Gastrocnemius medialis (tissue), 4 donors: ENCODE measurements around the gene NEIL1.

ENCODE experiments used
- POLR2A ChIP-seq, 2 donors: fragments of 450-650 bp; IDR thresholded peaks; one replicate each; pipeline ENCODE4 v1.6.1; 2017; ENCODE audit warnings: antibody characterized with exemption in 2 of 2, mild to moderate bottlenecking in 2 of 2, moderate library complexity in 2 of 2
- TF ChIP-seq, protein P1 (sequence below), 5 experiments: fragments of 450-650 bp in 3 of 5; fragments of 200-600 bp in 2 of 5; sonication (generic) in 2 of 5; IDR thresholded peaks in 4 of 5; conservative IDR thresholded peaks in 1 of 5; 1 replicate in 4 of 5; 2 replicates in 1 of 5; pipeline ENCODE4 v1.5.1; 2016 to 2019; ENCODE audit warnings: antibody characterized with exemption in 5 of 5, mild to moderate bottlenecking in 3 of 5, moderate library complexity in 3 of 5

DNA sequence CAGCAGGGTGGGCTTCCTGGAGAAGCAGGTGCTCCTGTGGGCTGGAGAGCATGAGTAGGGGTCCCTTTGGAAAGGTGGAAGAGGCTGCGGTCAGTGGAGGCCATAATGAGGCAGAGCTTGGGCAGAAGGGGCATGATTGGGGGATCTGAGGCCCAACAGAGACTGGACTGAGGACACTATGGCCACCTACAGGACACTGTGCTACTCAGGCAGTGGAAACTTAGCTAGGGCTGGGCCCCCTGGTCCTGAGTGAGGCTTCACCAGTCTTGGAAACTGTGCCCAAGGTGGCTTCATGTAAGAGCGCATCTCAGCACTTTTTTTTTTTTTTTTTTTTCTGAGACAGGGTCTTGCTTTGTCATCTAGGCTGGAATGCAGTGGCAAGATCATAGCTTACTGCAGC, 17.3 kb upstream of the NEIL1 start:
- TF ChIP-seq, protein P1, sequence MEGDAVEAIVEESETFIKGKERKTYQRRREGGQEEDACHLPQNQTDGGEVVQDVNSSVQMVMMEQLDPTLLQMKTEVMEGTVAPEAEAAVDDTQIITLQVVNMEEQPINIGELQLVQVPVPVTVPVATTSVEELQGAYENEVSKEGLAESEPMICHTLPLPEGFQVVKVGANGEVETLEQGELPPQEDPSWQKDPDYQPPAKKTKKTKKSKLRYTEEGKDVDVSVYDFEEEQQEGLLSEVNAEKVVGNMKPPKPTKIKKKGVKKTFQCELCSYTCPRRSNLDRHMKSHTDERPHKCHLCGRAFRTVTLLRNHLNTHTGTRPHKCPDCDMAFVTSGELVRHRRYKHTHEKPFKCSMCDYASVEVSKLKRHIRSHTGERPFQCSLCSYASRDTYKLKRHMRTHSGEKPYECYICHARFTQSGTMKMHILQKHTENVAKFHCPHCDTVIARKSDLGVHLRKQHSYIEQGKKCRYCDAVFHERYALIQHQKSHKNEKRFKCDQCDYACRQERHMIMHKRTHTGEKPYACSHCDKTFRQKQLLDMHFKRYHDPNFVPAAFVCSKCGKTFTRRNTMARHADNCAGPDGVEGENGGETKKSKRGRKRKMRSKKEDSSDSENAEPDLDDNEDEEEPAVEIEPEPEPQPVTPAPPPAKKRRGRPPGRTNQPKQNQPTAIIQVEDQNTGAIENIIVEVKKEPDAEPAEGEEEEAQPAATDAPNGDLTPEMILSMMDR (IDR thresholded peaks at IDR 0.05 in 4 of 5, conservative IDR thresholded peaks at IDR 0.05 in 1 of 5), result no peak
- no peak for TF ChIP-seq POLR2A (IDR thresholded peaks at IDR 0.05)
